ENCODE measurements around the gene WDR27.

GRCh38 chr6:169568314-169569087 is 133.3 kb downstream of the WDR27 start:
- TF ChIP-seq CTCF (IDR thresholded peaks at IDR 0.05; ENCODE audit: insufficient read depth, low read length, poor library complexity, severe bottlenecking) (no peak), EZH2phosphoT487 (conservative IDR thresholded peaks at IDR 0.05; ENCODE audit: low read length) (no peak)
